Spleen (tissue), 11 donors: ENCODE results near the gene SCN1B. TPM values are rescaled to one million over a fixed set of nuclear protein-coding genes. Genes with fewer than 3 reads are reported as not detected.

Experiments
- DNase-seq: peaks from one replicate; pipeline ENCODE4 v3.0.0-alpha.2; 2020
- H3K27ac ChIP-seq, 8 donors: fragments of 200-600 bp; sonication (generic) in 7 of 8; 1 replicate in 4 of 8; 2 replicates in 4 of 8; pipeline versions ENCODE4 v1.5.0 to v1.8.0; 2016 to 2021; ENCODE audit warnings: inconsistent platforms in 4 of 8, mild to moderate bottlenecking in 4 of 8, moderate library complexity in 1 of 8
- H3K27me3 ChIP-seq, 7 donors: fragments of 200-600 bp; sonication (generic) in 6 of 7; replicated peaks in 1 of 7; 1 replicate in 4 of 7; 2 replicates in 3 of 7; pipeline versions ENCODE4 v1.5.0 to v1.8.0; 2016 to 2021; ENCODE audit warnings: inconsistent platforms in 3 of 7, mild to moderate bottlenecking in 1 of 7
- H3K36me3 ChIP-seq, 6 donors: fragments of 200-600 bp; sonication (generic) in 5 of 6; 1 replicate in 4 of 6; 2 replicates in 2 of 6; pipeline versions ENCODE4 v1.5.0 to v1.8.0; 2016 to 2021; ENCODE audit warnings: inconsistent platforms in 2 of 6
- H3K4me1 ChIP-seq, 6 donors: fragments of 200-600 bp; sonication (generic) in 5 of 6; 1 replicate in 3 of 6; 2 replicates in 3 of 6; pipeline versions ENCODE4 v1.5.0 to v1.8.0; 2016 to 2021; ENCODE audit warnings: inconsistent platforms in 3 of 6
- H3K4me3 ChIP-seq, 8 donors: fragments of 200-600 bp; sonication (generic) in 7 of 8; 1 replicate in 4 of 8; 2 replicates in 4 of 8; pipeline versions ENCODE4 v1.5.0 to v1.8.0; 2016 to 2021; ENCODE audit warnings: inconsistent platforms in 4 of 8, mild to moderate bottlenecking in 4 of 8, moderate library complexity in 2 of 8
- H3K9me3 ChIP-seq, 8 donors: fragments of 200-600 bp; sonication (generic) in 7 of 8; 1 replicate in 4 of 8; 2 replicates in 4 of 8; pipeline versions ENCODE4 v1.5.0 to v1.8.0; 2016 to 2021; ENCODE audit warnings: inconsistent platforms in 4 of 8
- POLR2A ChIP-seq, 3 donors: fragments of 450-650 bp; IDR thresholded peaks; one replicate each; pipeline ENCODE4 v1.5.1; 2017; ENCODE audit warnings: antibody characterized with exemption in 3 of 3, mild to moderate bottlenecking in 1 of 3
- POLR2AphosphoS5 ChIP-seq, 3 donors: sonication (generic); formaldehyde crosslinking; IDR thresholded peaks; one replicate each; pipeline ENCODE4 v1.5.1; 2017; ENCODE audit warnings: antibody characterized with exemption in 3 of 3
- WGBS, 5 donors: extraction: QIAGEN DNeasy Blood & Tissue Kit in 3 of 5; methylation state at CpG; one replicate each; pipeline versions ENCODE4 v1.1.5 to v1.1.7; 2013 to 2018; 5-methylcytosine and 5-hydroxymethylcytosine counted together
- intact Hi-C: fragments of 100-400 bp; cut with DNase I; formaldehyde crosslinking; loops from one replicate; pipeline ENCODE4 v1.15.0; 2023; ENCODE audit warnings: low total_unique reads
- polyA plus RNA-seq, 3 donors: library from polyadenylated mRNA; stranded (reverse); fragments of 200-250 nt; gene quantifications; one replicate each; pipeline ENCODE4 v1.2.1, GENCODE V29; 2013
- total RNA-seq, 7 donors: library from RNA; depleted of rRNA in 3 of 7; stranded (reverse); fragments of >200 nt in 3 of 7; fragmentation: NEBNext Ultra II Directional in 4 of 7; extraction: Animal tissue kit (Norgen Biotek cat#: 25700) in 4 of 7; gene quantifications; one replicate each; pipeline versions ENCODE4 v1.1.0 to v1.2.1, GENCODE V29; 2016 to 2021
- TF ChIP-seq, protein P1 (sequence below), 11 experiments: fragments of 200-600 bp in 7 of 11; fragments of 450-650 bp in 4 of 11; sonication (generic) in 4 of 11; IDR thresholded peaks in 8 of 11; conservative IDR thresholded peaks in 3 of 11; 1 replicate in 7 of 11; 2 replicates in 4 of 11; pipeline versions ENCODE4 v1.4.0 to v1.8.0; 2016 to 2021; ENCODE audit warnings: antibody characterized with exemption in 11 of 11, inconsistent platforms in 4 of 11, mild to moderate bottlenecking in 1 of 11
- donor health status: healthy with polysubstance abuse.
- donor health status: DM: no; HTN: no; CAD: no; lungs with moderate emphysema.
- donor health status: DM: no; HTN: no; CAD: no.
- donor health status: Bipolar disorder and iron deficiency.
- donor health status: healthy.
- donor health status: DM: no; HTN: no; CAD: no.
- donor health status: DM: yes; HTN: yes; CAD: no.

SCN1B gene
- total and polyA plus RNA-seq, 10 donors, result 3.7 to 28.1 (median 13.1) TPM

DNA sequence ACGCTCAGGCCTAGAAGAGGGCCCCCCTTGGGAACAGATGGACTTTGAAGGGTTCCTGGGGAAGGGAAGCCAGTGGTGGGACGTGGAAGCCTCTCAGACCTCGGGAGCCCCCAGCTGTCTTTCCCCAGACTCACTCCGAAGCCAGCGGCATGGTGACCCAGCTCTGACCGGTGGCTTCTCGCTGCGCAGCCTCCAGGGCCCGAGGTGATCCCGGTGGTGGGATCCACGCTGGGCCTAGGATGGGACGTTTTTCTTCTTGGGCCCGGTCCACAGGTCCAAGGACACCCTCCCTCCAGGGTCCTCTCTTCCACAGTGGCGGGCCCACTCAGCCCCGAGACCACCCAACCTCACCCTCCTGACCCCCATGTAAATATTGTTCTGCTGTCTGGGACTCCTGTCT is 35.9 kb downstream of the SCN1B start:
- Histone ChIP-seq H3K36me3 (no peaks in the 10 kb centered on the region), H3K9me3 (peaks cover 0 to 14% (median 8%) of the 10 kb centered on the region in 8 donors), H3K27ac (no peak overlapping the region), H3K4me3 (no peak overlapping the region), H3K4me1 (peaks cover 0 to 16% (median 6%) of the 10 kb centered on the region in 6 donors), H3K27me3 (no peaks in the 10 kb centered on the region)
- intact Hi-C loops, result no loop called here
- TF ChIP-seq POLR2AphosphoS5 (IDR thresholded peaks at IDR 0.05) (no peak), POLR2A (IDR thresholded peaks at IDR 0.05) (no peak)
- TF ChIP-seq, protein P1, sequence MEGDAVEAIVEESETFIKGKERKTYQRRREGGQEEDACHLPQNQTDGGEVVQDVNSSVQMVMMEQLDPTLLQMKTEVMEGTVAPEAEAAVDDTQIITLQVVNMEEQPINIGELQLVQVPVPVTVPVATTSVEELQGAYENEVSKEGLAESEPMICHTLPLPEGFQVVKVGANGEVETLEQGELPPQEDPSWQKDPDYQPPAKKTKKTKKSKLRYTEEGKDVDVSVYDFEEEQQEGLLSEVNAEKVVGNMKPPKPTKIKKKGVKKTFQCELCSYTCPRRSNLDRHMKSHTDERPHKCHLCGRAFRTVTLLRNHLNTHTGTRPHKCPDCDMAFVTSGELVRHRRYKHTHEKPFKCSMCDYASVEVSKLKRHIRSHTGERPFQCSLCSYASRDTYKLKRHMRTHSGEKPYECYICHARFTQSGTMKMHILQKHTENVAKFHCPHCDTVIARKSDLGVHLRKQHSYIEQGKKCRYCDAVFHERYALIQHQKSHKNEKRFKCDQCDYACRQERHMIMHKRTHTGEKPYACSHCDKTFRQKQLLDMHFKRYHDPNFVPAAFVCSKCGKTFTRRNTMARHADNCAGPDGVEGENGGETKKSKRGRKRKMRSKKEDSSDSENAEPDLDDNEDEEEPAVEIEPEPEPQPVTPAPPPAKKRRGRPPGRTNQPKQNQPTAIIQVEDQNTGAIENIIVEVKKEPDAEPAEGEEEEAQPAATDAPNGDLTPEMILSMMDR (IDR thresholded peaks at IDR 0.05 in 8 of 11, conservative IDR thresholded peaks at IDR 0.05 in 3 of 11), result no peak
- DNase-seq, result no peak
- 90 to 97% (median 92%) methylated on average over 14 to 15 of the region's 15 CpGs for WGBS, 5 donors

DNA sequence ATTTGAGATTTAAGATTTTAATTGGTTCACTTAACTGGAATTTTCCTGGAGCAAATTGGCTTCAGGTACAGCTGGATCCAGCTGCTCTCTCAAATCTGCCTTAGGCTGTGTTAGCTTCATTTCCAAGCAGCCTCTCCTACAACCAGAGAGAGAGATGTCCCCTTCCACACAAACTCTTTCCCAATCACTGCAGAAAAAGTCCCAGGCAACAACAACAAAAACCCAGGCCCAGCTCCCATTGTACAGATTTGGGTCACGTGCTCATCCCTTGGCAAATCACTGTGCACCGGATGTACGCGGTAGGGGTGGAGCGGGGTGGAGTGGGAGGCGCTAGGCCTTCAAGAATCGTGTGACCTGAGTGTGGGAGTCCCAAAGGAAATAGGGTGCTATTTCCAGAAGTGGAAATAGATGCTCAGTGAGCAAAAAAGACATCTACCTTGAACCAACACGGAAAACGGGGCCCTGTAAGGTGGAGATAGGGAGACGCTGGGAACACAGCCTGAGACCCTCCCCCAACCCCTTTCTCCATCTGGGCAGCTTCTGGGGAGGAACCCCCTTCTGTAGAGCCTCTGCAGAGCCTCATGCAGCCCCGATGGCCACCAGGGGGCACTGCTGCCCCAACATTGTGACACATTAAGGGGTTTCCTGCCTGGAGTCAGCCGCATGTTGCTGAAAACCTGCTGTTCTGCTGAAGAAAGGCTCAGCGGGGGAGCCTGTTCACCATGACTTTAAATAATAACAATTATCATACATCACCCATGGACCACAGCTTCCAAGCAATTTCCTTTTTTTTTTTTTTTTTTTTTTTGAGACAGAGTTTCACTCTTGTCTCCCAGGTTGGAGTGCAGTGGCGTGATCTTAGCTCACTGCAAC is 36.7 kb downstream of the SCN1B start:
- Histone ChIP-seq H3K27ac (peak overlapping the region in 1 of 8 donors; percentile 6), H3K27me3 (no peaks in the 10 kb centered on the region), H3K4me3 (no peak overlapping the region), H3K36me3 (no peaks in the 10 kb centered on the region), H3K9me3 (peaks cover 0 to 14% (median 8%) of the 10 kb centered on the region in 8 donors), H3K4me1 (peaks cover 0 to 16% (median 6%) of the 10 kb centered on the region in 6 donors)
- intact Hi-C loops, result no loop called here
- DNase-seq, result peak; percentile 96
- TF ChIP-seq, protein P1 (IDR thresholded peaks at IDR 0.05 in 8 of 11, conservative IDR thresholded peaks at IDR 0.05 in 3 of 11), result peak; percentile 76 to 94 (median 90)
- TF ChIP-seq POLR2A (IDR thresholded peaks at IDR 0.05) (no peak), POLR2AphosphoS5 (IDR thresholded peaks at IDR 0.05) (peak in 1 of 3 donors; percentile 22)
- WGBS, 5 donors, result 12 to 21% (median 15%) methylated on average over 13 to 14 of the region's 14 CpGs

DNA sequence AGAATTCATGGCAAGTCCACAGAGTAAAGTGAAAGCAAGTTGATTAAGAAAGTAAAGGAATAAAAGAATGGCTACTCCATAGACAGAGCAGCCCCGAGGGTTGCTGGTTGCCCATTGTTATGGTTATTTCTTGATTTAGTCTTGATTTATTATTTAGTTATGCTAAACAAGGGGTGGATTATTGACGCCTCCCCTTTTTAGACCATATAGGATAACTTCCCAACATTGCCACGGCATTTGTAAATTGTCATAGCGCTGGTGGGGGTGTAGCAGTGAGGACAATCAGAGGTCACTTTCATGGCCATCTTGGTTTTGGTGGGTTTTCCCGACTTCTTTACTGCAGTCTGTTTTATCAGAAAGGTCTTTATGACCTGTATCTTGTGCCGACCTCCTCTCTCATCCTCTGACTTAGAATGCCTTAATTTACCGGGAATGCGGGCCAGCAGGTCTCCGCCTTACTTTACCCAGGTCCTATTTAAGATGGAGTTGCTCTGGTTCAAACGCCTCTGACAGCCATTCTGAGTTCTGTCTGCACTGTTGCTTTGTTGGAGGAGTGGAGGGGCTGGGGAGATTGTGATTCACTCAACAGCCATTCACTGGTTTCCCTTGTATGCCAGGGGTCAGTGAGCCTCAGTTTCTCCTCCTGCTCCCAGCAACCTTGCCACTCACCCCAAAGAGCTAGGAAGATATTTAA is 38.8 kb downstream of the SCN1B start:
- Histone ChIP-seq H3K4me3 (no peak overlapping the region), H3K27me3 (no peaks in the 10 kb centered on the region), H3K9me3 (peaks cover 0 to 14% (median 8%) of the 10 kb centered on the region in 8 donors), H3K36me3 (no peaks in the 10 kb centered on the region), H3K27ac (no peak overlapping the region), H3K4me1 (peaks cover 0 to 16% (median 6%) of the 10 kb centered on the region in 6 donors)
- TF ChIP-seq, protein P1 (IDR thresholded peaks at IDR 0.05 in 8 of 11, conservative IDR thresholded peaks at IDR 0.05 in 3 of 11), result no peak
- TF ChIP-seq POLR2AphosphoS5 (IDR thresholded peaks at IDR 0.05), result no peak
- no peak for TF ChIP-seq POLR2A (IDR thresholded peaks at IDR 0.05)
- DNase-seq, result no peak
- intact Hi-C loops, result no loop called here
- WGBS, 5 donors, result 78 to 87% (median 81%) methylated on average over 10 of the region's 10 CpGs

DNA sequence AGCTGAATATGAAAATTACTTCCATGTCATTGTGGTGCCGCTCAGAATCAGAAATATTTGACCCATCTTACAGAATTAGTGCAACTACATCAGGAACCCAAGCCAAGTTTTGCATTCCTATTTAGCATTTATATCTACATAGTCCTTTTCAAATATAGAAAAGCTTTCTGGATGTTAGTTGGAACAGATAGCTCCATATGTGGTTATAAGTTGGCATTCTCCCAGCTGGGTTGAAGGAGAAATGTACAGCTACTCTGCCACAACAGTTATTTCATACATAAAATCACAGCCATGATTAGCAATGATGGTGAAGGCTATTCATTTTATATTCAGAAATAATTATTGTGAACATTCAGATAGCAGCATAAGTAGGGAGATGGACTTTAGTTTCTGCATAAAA is 39.4 kb downstream of the SCN1B start:
- no peak overlapping the region for H3K27ac ChIP-seq
- intact Hi-C loops, result no loop called here
- no peaks in the 10 kb centered on the region for H3K27me3 ChIP-seq
- peaks cover 0 to 17% (median 6%) of the 10 kb centered on the region in 6 donors for H3K4me1 ChIP-seq
- no peaks in the 10 kb centered on the region for H3K36me3 ChIP-seq
- WGBS, 5 donors, result 39 to 82% (median 69%) methylated on average over 1 of the region's 1 CpG
- no peak for DNase-seq
- TF ChIP-seq, protein P1 (IDR thresholded peaks at IDR 0.05 in 8 of 11, conservative IDR thresholded peaks at IDR 0.05 in 3 of 11), result no peak
- TF ChIP-seq POLR2AphosphoS5 (IDR thresholded peaks at IDR 0.05), result no peak
- no peak for TF ChIP-seq POLR2A (IDR thresholded peaks at IDR 0.05)
- H3K4me3 ChIP-seq, result no peak overlapping the region
- H3K9me3 ChIP-seq, result peaks cover 0 to 14% (median 8%) of the 10 kb centered on the region in 8 donors
